GM19099 (cell line): ENCODE results near the gene ERN1.

Source experiments
- POLR2A ChIP-seq: IDR thresholded peaks from 3 replicates; pipeline ENCODE4 v1.6.1; 2011; ENCODE audit warnings: low read depth; ENCODE audit not compliant: insufficient read length; ENCODE audit errors: extremely low read depth

The ERN1 gene

DNA sequence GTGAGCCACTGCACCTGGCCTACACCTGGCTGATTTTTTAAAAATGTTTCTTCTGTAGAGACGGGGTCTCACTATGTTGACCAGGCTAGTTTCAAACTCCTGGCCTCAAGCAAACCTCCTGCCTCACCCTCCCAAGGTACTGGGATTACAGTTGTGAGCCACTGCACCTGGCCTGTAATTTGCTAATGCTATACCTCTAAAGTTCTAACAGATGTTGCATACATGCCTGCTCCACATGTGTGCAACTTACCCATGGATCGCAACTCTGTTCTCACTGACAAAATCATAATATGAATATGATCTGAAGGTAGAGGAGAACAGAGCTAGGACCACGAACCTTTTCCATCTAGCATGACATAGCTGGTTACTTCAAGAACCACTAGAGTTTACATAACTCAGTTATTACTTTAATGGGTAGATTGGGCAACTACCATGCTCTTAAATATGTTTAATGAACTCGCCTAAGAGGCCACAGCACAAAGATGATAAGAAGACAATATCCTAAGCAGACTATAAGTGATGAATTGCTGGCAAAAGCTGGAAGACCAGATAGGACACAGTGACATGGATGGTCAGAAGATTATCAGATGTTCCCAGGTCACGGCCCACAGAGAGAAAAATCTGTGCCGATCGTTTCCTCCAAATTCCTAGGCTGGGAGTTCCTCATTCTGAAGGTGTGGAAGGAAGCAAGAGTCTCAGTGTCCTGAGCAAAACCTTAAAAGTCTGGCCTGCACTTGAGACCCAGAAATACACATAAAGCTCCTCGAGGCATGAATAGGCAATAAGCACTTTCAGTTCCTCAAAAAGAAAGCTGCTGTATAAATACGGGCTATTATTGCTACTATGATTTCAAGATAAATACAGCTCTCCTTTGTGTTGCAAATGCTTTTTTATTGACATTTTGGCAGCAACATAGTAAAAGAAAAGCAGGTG is 55.9 kb downstream of the ERN1 start:
- no peak for TF ChIP-seq POLR2A

GRCh38 chr17:64071111-64071510 is 58.8 kb downstream of the ERN1 start:
- no peak for TF ChIP-seq POLR2A

GRCh38 chr17:64070213-64070612 is 59.7 kb downstream of the ERN1 start:
- no peak for TF ChIP-seq POLR2A

DNA sequence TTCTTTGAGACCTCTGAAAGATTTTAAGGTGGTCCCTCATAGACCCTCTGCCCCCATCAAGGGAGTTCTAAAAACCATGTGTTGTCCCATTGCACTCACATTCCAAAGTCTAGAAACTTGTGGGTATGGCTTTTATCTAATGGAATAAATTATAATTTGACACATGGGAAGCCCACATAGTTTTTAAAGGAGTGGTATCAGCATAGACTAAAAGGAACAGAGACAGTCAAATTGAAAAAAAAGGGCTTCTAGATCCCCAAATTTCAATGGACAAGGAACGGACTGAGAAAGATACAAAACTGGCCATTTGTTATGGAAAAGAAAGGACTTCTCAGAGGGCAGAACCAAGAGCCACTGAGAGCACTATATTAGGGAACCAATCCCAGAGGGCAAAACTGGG is 60.8 kb downstream of the ERN1 start:
- no peak for TF ChIP-seq POLR2A

DNA sequence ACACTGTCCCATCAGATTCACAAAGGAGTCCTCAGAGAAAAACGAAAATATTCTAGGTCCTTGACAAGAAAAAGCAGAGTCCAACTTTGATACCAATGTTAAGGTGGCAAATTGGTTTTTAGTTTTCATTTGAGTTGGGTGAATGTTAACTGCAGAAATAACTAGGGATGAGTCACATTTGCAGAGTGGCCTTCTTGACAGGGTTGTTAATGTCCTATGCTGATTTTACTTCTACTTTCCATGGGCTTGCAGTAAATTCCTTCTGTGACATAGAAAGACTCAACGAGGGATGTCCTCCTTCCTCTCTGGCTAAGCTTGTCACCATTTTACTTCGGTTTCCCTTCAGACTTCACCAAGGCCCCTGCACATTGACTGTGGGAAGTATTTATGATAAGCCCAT is 62.3 kb downstream of the ERN1 start:
- no peak for TF ChIP-seq POLR2A

- TF ChIP-seq POLR2A = no peak
Observed at GRCh38 chr17:64066716-64067115, 63.2 kb downstream of the ERN1 start.

GRCh38 chr17:64065161-64065560 is 64.8 kb downstream of the ERN1 start:
- TF ChIP-seq POLR2A = no peak

DNA sequence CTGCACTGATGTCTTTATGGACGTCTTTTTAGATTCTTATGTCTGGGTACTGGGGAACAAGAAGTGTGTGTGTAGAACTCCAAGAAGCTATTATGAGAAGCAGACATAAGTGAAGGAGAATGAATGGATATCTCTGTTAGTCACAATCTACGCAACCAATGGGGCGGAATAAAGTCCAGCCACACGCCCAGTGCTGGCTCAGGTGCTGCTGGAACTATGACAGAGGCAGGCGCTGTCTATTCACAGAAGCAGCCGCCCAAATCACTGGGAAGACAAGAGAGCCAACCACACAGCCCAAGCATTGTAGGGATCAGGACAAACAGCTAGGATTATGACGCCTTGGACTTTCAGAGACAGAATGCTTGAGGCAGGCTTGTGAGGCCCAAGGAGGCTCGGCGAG is 65.6 kb downstream of the ERN1 start:
- TF ChIP-seq POLR2A = no peak

DNA sequence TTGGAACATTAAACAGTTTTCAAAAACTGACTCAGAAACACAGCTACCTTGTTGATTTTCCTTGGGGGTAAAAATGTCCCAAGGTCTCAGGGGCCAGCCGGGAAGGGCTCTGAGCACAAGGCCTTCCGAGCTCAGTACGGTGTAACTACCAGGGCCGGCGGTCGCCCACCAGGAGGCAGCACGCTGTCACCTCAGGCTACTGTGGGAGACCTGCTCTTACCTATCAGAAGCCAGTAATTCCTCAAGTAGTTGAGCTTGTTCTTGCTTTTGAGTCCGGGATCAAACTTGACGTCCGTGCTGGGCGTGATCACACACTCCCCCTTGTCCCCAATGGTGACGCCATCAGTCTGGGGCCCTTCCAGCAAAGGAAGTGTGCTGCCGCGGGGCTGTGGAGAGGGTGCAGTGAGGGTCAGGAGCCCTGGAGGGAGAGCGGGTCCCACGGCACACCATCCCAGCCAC is 66.1 kb downstream of the ERN1 start:
- TF ChIP-seq POLR2A = no peak

GRCh38 chr17:64063088-64063487 is 66.9 kb downstream of the ERN1 start:
- TF ChIP-seq POLR2A = no peak

DNA sequence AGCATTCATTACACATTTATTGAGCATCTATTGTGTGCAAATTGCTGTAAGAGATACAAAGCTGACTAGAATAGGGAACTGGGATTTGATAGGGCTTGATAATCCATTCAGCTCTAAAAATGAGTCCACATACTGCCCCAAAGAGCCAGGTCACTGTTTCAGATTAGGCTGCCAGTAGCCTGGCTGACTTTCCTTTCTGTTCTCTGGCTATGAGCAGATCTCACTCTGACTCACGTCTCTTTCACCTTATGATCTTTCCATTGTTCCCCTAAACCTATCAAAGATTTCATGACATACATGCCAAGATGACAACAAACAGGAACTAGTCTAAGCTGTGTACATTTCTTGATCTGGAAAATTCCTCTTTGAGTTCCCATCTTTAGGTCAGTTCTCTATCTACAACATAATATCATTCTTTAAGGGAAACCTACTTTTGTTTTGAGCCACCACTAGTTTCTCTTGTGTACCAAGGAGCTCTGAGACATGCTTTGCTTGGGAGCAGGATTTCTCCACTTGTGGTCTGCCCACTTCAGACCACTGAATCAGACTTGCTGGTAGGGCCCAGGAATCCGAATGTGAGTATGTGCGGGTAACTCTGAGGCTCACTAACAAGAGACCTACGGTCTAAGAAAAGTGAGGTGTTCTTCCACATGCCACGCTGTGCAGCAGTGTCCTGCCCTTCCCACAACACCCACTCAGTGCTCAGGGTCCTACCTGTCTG is 68.6 kb downstream of the ERN1 start:
- TF ChIP-seq POLR2A = no peak

DNA sequence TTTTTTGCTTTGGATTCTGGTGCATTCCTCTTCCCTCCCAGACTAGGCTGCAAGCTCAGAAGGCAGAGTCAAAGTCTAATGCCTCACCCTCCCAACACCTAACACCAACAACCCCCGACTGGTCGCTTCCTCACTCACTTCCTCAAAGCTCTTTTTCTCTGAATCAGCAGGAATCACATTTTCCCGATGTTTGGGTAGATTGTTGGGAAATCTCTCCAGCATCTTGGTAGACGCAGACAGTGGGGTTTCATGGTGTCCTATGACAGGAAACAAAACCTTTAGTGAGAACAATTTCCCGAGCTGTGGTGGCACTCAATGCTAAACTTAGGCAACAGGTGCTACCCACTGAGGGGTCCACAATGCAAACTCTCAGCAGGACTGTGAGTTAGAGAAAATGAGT is 69.6 kb downstream of the ERN1 start:
- no peak for TF ChIP-seq POLR2A

- no peak for TF ChIP-seq POLR2A
Observed at GRCh38 chr17:64059756-64060155, 70.2 kb downstream of the ERN1 start.

- no peak for TF ChIP-seq POLR2A
Observed at GRCh38 chr17:64058621-64059020, 71.3 kb downstream of the ERN1 start.

DNA sequence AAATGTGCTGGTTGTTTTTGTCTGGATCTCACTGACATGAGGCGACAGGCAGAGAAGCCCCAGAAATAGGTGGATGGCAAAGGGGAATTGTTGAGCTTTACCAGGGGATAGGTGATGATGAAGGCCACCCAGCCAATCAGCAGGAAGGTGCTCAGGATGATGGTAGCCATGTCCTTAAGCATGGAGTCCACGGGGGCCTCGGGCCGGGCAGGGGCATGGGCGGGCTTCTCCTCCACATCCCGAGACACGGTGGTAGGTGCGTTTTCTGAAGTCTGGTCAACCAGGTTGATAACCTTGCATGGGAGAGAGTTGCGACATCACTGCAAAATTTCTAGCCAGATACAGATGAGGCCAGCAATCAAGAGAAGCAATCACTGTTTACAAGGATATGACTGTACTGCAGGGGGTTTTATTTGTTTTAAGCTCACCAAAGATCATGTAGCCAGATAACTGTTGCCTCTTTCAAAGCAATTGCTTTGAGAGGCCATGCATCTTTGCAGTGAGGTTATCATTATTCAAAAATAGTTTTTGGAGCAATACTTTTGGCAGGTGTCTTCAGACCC is 72.2 kb downstream of the ERN1 start:
- no peak for TF ChIP-seq POLR2A

DNA sequence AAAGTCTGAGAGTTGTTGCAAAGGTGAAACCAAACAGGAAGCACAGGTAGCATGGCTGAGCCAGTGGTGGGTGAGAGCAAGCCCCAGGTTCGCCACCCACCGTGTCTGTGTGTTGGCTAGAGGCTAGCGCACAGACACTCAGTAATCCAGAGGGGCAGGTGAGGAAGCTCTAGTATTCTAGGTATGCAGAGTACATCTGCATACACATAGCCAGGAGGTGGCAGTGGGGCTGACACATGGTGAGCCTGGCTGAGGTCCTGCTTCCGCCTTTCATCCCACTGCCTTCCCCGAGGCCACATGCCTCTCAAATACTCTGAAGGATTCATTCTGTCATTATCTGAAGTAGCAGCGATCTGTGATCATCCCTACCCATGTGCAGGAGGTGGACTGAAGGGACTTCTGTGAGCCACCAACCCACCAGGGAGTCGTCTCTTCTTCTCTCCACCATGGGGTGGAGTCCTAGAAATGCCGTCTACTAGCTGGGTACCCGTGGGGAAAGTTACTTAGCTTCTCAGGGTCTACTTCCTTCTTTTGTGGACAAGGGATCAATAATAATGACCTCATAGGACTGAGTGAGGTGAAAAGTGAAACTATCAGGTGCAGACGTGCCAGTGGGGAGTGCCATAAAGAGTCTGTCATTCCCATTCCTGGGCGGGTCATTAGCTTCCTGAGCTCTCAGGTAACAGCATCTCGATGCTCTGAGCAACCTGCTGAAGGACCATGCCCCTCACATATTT is 73.5 kb downstream of the ERN1 start:
- no peak for TF ChIP-seq POLR2A
